Measurements from ENCODE around the gene HES6. TPM values are rescaled to one million over a fixed set of nuclear protein-coding genes. Genes with fewer than 3 reads are reported as not detected.

HES6 gene
- total RNA-seq, result 3.9 and 9.6 TPM in 2 replicates

GRCh38 chr2:238239863-238240756 is at the start of gene HES6:
HES6 (minus strand) TSS chr2:238240038; CDS start chr2:238239905, 133 bp downstream.

GRCh38 chr2:238287737-238288649 is 48.2 kb upstream of the HES6 start, which contains the start of gene PER2:
PER2 (minus strand) TSS chr2:238288610; CDS start chr2:238277936, 10,674 bp downstream.

GRCh38 chr2:238203094-238203972 is 36.5 kb downstream of the HES6 start, which contains the start of gene ILKAP:
ILKAP (minus strand) TSS chr2:238203695; CDS start chr2:238203553, 142 bp downstream.

Other genes starting within 250 kb of the HES6 start
- gene SCLY, start 179.0 kb downstream of the HES6 start, total RNA-seq, result 11.4 and 19.6 TPM in 2 replicates
- 0.57 and 2.6 TPM in 2 replicates for gene ESPNL, start 139.7 kb downstream of the HES6 start, total RNA-seq
- gene KLHL30, start 101.4 kb downstream of the HES6 start, total RNA-seq, result 0.43 and 1.1 TPM in 2 replicates
- 2.4 and 7.3 TPM in 2 replicates for gene ERFE, start 81.1 kb downstream of the HES6 start, total RNA-seq
- 20.6 and 21.2 TPM in 2 replicates for gene ILKAP, start 36.3 kb downstream of the HES6 start, total RNA-seq
- 5.9 and 9.4 TPM in 2 replicates for gene PER2, start 48.6 kb upstream of the HES6 start, total RNA-seq
- 7.3 and 9.2 TPM in 2 replicates for gene TRAF3IP1, start 80.5 kb upstream of the HES6 start, total RNA-seq
- 42.2 and 57.6 TPM in 2 replicates for gene ASB1, start 186.9 kb upstream of the HES6 start, total RNA-seq

Data from placental pericyte (primary cell).